H1 (cell line): ENCODE results near the gene ARMH3. TPM values are rescaled to one million over a fixed set of nuclear protein-coding genes. Genes with fewer than 3 reads are reported as not detected.

Source experiments
- CTCF ChIA-PET: fragments of 300-600 bp; sonication (Branson Sonifier 250); formaldehyde crosslinking; loops from one replicate; lab custom pipeline; 2021; ENCODE audit not compliant: partially characterized antibody; lab: Charles Lee
- POLR2A ChIA-PET: fragments of 300-600 bp; sonication (Branson Sonifier 250); formaldehyde crosslinking; loops from one replicate; lab custom pipeline; 2021; ENCODE audit warnings: inconsistent platforms; ENCODE audit not compliant: partially characterized antibody; lab: Charles Lee
- DNase-seq, 2 experiments: peaks; one replicate each; pipeline versions ENCODE4 v3.0.0 to v3.0.0-alpha.2; 2010 to 2022; ENCODE audit warnings: low spot score in 2 of 2, low read depth in 1 of 2, mixed read lengths in 1 of 2
- FAIRE-seq: peaks from 2 replicates; lab custom pipeline; 2011; peaks lifted over from hg19 to GRCh38; lab: Jason Lieb, UNC
- H2AFZ ChIP-seq: 2 replicates; pipeline ENCODE4 v1.8.1; 2012; ENCODE audit warnings: low read length, inconsistent platforms
- H2AK5ac ChIP-seq: 2 replicates; pipeline ENCODE4 v1.6.1; 2013; ENCODE audit warnings: low read depth, low read length
- H2BK120ac ChIP-seq: replicated peaks from 2 replicates; pipeline ENCODE3; 2013; ENCODE audit warnings: low read depth, low read length, inconsistent platforms
- H2BK12ac ChIP-seq: 2 replicates; pipeline ENCODE4 v1.6.1; 2013; ENCODE audit warnings: low read depth, low read length
- H2BK15ac ChIP-seq: 2 replicates; pipeline ENCODE4 v1.6.1; 2013; ENCODE audit warnings: low read length
- H2BK20ac ChIP-seq: 2 replicates; pipeline ENCODE4 v1.6.1; 2013; ENCODE audit warnings: low read length
- H2BK5ac ChIP-seq: 2 replicates; pipeline ENCODE4 v1.6.1; 2013; ENCODE audit warnings: low read depth, low read length
- H3K14ac ChIP-seq: 2 replicates; pipeline ENCODE4 v1.6.1; 2013; ENCODE audit warnings: inconsistent platforms; ENCODE audit not compliant: insufficient read length
- H3K18ac ChIP-seq: 2 replicates; pipeline ENCODE4 v1.6.1; 2013; ENCODE audit warnings: low read length; ENCODE audit errors: extremely low read depth
- H3K23ac ChIP-seq: 2 replicates; pipeline ENCODE4 v1.6.1; 2013; ENCODE audit warnings: inconsistent platforms; ENCODE audit not compliant: insufficient read length
- H3K23me2 ChIP-seq: 2 replicates; pipeline ENCODE4 v1.6.1; 2013; ENCODE audit warnings: low read depth, low read length
- H3K27ac ChIP-seq: 2 replicates; pipeline ENCODE4 v1.6.1; 2011; ENCODE audit warnings: low read depth, low read length, inconsistent platforms
- H3K27me3 ChIP-seq, 4 experiments: replicated peaks in 1 of 4; 1 replicate in 1 of 4; 2 replicates in 3 of 4; pipeline versions ENCODE4 v1.6.1 to v1.8.1; 2011 to 2013; ENCODE audit warnings: low read length in 3 of 4, mild to moderate bottlenecking in 3 of 4, inconsistent platforms in 2 of 4, mixed read lengths in 2 of 4, moderate library complexity in 1 of 4; ENCODE audit not compliant: control insufficient read depth in 3 of 4, insufficient read depth in 3 of 4; ENCODE audit errors: extremely low read depth in 1 of 4
- H3K36me3 ChIP-seq, 4 experiments: 2 replicates each; pipeline versions ENCODE4 v1.6.1 to v1.8.1; 2011 to 2013; ENCODE audit warnings: mild to moderate bottlenecking in 4 of 4, low read length in 3 of 4, moderate library complexity in 2 of 4, control low read depth in 1 of 4, inconsistent platforms in 1 of 4; ENCODE audit not compliant: insufficient read depth in 4 of 4, control insufficient read depth in 2 of 4
- H3K4ac ChIP-seq: replicated peaks from 2 replicates; pipeline ENCODE3; 2013; ENCODE audit warnings: low read length, low read depth, mixed read lengths, inconsistent platforms; ENCODE audit not compliant: insufficient read length
- H3K4me1 ChIP-seq, 4 experiments: replicated peaks in 1 of 4; 1 replicate in 1 of 4; 2 replicates in 3 of 4; pipeline versions ENCODE4 v1.6.1 to v1.8.1; 2011 to 2013; ENCODE audit warnings: low read length in 3 of 4, inconsistent platforms in 2 of 4, mixed read lengths in 1 of 4; ENCODE audit not compliant: insufficient read depth in 4 of 4, control insufficient read depth in 3 of 4
- H3K4me2 ChIP-seq, 2 experiments: 2 replicates each; pipeline versions ENCODE4 v1.6.1 to v1.8.1; 2011 to 2013; ENCODE audit warnings: low read depth in 2 of 2, low read length in 2 of 2, control low read depth in 1 of 2, inconsistent platforms in 1 of 2, mild to moderate bottlenecking in 1 of 2; ENCODE audit not compliant: insufficient read depth in 1 of 2
- H3K4me3 ChIP-seq, 4 experiments: fragments of 200-600, 300-600 bp in 1 of 4; sonication (generic), shearing (Covaris generic), sonication (Bioruptor Twin) in 1 of 4; 2 replicates each; pipeline versions ENCODE4 v1.5.1 to v1.8.1; 2011 to 2016; ENCODE audit warnings: low read length in 4 of 4, low read depth in 3 of 4, control low read depth in 2 of 4, inconsistent platforms in 2 of 4, mild to moderate bottlenecking in 2 of 4, mixed read lengths in 1 of 4, moderate library complexity in 1 of 4; ENCODE audit not compliant: insufficient read depth in 2 of 4; ENCODE audit errors: extremely low read depth in 1 of 4
- H3K56ac ChIP-seq: replicated peaks from 2 replicates; pipeline ENCODE3; 2013; ENCODE audit warnings: low read depth, mild to moderate bottlenecking, mixed read lengths, low read length, inconsistent platforms; ENCODE audit not compliant: insufficient read length
- H3K79me1 ChIP-seq: 2 replicates; pipeline ENCODE4 v1.6.1; 2013; ENCODE audit warnings: low read depth, low read length, control low read depth
- H3K79me2 ChIP-seq, 2 experiments: 2 replicates each; pipeline versions ENCODE4 v1.6.1 to v1.8.1; 2012 to 2013; ENCODE audit warnings: low read length in 2 of 2, mild to moderate bottlenecking in 2 of 2, inconsistent platforms in 1 of 2; ENCODE audit not compliant: insufficient read depth in 2 of 2, control insufficient read depth in 1 of 2
- H3K9ac ChIP-seq, 4 experiments: replicated peaks in 1 of 4; 1 replicate in 1 of 4; 2 replicates in 3 of 4; pipeline versions ENCODE4 v1.6.1 to v1.8.1; 2011 to 2013; ENCODE audit warnings: low read depth in 3 of 4, low read length in 3 of 4, control low read depth in 2 of 4, mild to moderate bottlenecking in 2 of 4, moderate library complexity in 2 of 4, inconsistent platforms in 1 of 4; ENCODE audit errors: extremely low read depth in 1 of 4
- H3K9me3 ChIP-seq, 2 experiments: 2 replicates each; pipeline versions ENCODE4 v1.6.1 to v1.8.1; 2012 to 2013; ENCODE audit warnings: mild to moderate bottlenecking in 2 of 2, moderate library complexity in 2 of 2, control low read depth in 1 of 2, inconsistent platforms in 1 of 2, low read depth in 1 of 2, low read length in 1 of 2, mixed read lengths in 1 of 2; ENCODE audit not compliant: insufficient read depth in 2 of 2
- H4K20me1 ChIP-seq, 2 experiments: replicated peaks in 1 of 2; 2 replicates each; pipeline versions ENCODE3 to v1.8.1; 2011 to 2013; ENCODE audit warnings: inconsistent platforms in 2 of 2, low read length in 2 of 2, mild to moderate bottlenecking in 1 of 2; ENCODE audit not compliant: insufficient read depth in 2 of 2, control insufficient read depth in 1 of 2
- H4K5ac ChIP-seq: 2 replicates; pipeline ENCODE4 v1.6.1; 2013; ENCODE audit warnings: low read length, low read depth, mixed read lengths, inconsistent platforms; ENCODE audit not compliant: insufficient read length
- H4K8ac ChIP-seq: 2 replicates; pipeline ENCODE4 v1.8.0; 2013; ENCODE audit warnings: mild to moderate bottlenecking, moderate library complexity, low read length, inconsistent platforms; ENCODE audit not compliant: insufficient read depth; ENCODE audit errors: extremely low read depth
- H4K91ac ChIP-seq: replicated peaks from 2 replicates; pipeline ENCODE3; 2013; ENCODE audit warnings: low read length, mixed read lengths, inconsistent platforms; ENCODE audit not compliant: insufficient read length
- ASH2L ChIP-seq: fragments of 200-600, 300-600 bp; sonication (generic); IDR thresholded peaks from one replicate; pipeline ENCODE4 v1.7.1; 2017; ENCODE audit warnings: low read length
- CTBP2 ChIP-seq: IDR thresholded peaks from 2 replicates; pipeline ENCODE4 v1.7.0; 2011; ENCODE audit warnings: borderline replicate concordance, mild to moderate bottlenecking, moderate library complexity, mixed read lengths, low read length; ENCODE audit not compliant: insufficient read depth, insufficient read length
- E2F6 ChIP-seq: IDR thresholded peaks from 2 replicates; pipeline ENCODE4 v1.6.1; 2012; ENCODE audit warnings: inconsistent platforms
- EGR1 ChIP-seq: IDR thresholded peaks from 2 replicates; pipeline ENCODE4 v1.6.1; 2011; ENCODE audit warnings: low read depth, low read length, borderline replicate concordance
- GABPA ChIP-seq: IDR thresholded peaks from 2 replicates; pipeline ENCODE4 v1.6.1; 2011; ENCODE audit warnings: mild to moderate bottlenecking, low read length, moderate library complexity, borderline replicate concordance; ENCODE audit not compliant: insufficient read depth
- GTF2F1 ChIP-seq: IDR thresholded peaks from 2 replicates; pipeline ENCODE4 v1.6.1; 2012; ENCODE audit warnings: low read depth, low read length, improper control_type of control experiment, borderline replicate concordance
- RBBP5 ChIP-seq: IDR thresholded peaks from 2 replicates; pipeline ENCODE4 v1.7.1; 2012; ENCODE audit warnings: low read depth, mild to moderate bottlenecking, inconsistent platforms, low read length, moderate library complexity, borderline replicate concordance
- RXRA ChIP-seq: IDR thresholded peaks from 2 replicates; pipeline ENCODE4 v1.6.1; 2011; ENCODE audit warnings: low read depth, mild to moderate bottlenecking, low read length, moderate library complexity; ENCODE audit not compliant: insufficient read depth
- SP1 ChIP-seq: IDR thresholded peaks from 2 replicates; pipeline ENCODE4 v1.6.1; 2011; ENCODE audit warnings: low read depth, low read length
- SP2 ChIP-seq: IDR thresholded peaks from 2 replicates; pipeline ENCODE4 v1.6.1; 2012; ENCODE audit warnings: mild to moderate bottlenecking, low read length, inconsistent platforms
- TCF12 ChIP-seq: IDR thresholded peaks from 2 replicates; pipeline ENCODE4 v1.6.1; 2011; ENCODE audit warnings: low read depth, mild to moderate bottlenecking, low read length
- ZNF274 ChIP-seq: IDR thresholded peaks from 2 replicates; pipeline ENCODE4 v1.7.0; 2012; ENCODE audit warnings: low read length, borderline replicate concordance; ENCODE audit errors: extremely low read depth
- WGBS, 2 experiments: shearing (Covaris generic) in 1 of 2; methylation state at CpG; one replicate each; pipeline versions ENCODE4 v1.1.6 to v1.1.7; 2013 to 2015; ENCODE audit warnings: low lambda C conversion rate in 2 of 2, mixed read lengths in 2 of 2, inconsistent platforms in 1 of 2, low coverage in 1 of 2, missing lambda C conversion rate in 1 of 2; ENCODE audit not compliant: insufficient replicate concordance in 2 of 2, insufficient coverage in 1 of 2, insufficient read length in 1 of 2; ENCODE audit errors: extremely low coverage in 1 of 2, missing lambda C conversion rate in 1 of 2; 5-methylcytosine and 5-hydroxymethylcytosine counted together
- polyA plus RNA-seq, 7 experiments: library from polyadenylated mRNA; depleted of rRNA in 3 of 7; stranded (reverse) in 5 of 7; unstranded in 2 of 7; fragments of >200 nt in 5 of 7; fragments of 200-250 nt in 2 of 7; gene quantifications; 1 replicate in 5 of 7; 2 replicates in 1 of 7; 4 replicates in 1 of 7; pipeline versions ENCODE4 v1.2.1 to v1.2.3, GENCODE V29; 2011 to 2013; ENCODE audit warnings: missing spikeins in 2 of 7, mixed read lengths in 2 of 7
- total RNA-seq: library from RNA; stranded (reverse); fragmentation: NEBNext Ultra II Directional; extraction: Animal tissue kit (Norgen Biotek cat#: 25700); gene quantifications from 2 replicates; pipeline ENCODE4 v1.2.1, GENCODE V29; 2021

Gene ARMH3
- total and polyA plus RNA-seq, 2 of the 8 experiments (the other 6 are each of a cell fraction or from before 2014, with no cell fraction given), result 11.6 to 18.3 TPM

GRCh38 chr10:101850749-101851148 lies 205.2 kb downstream of the ARMH3 start:
- Histone ChIP-seq H2AFZ (no peak overlapping the region), H3K23me2 (no peaks in the 10 kb centered on the region), H2BK120ac (no peak overlapping the region), H2BK20ac (no peak overlapping the region), H4K91ac (no peak overlapping the region), H3K79me2 (no peaks in the 10 kb centered on the region), H3K56ac (no peak overlapping the region), H3K27me3 (no peaks in the 10 kb centered on the region; a peak in 1 of 7 replicates), H3K27ac (no peak overlapping the region), H2BK12ac (no peak overlapping the region), H4K5ac (no peak overlapping the region), H2AK5ac (no peak overlapping the region), H3K79me1 (no peaks in the 10 kb centered on the region; the same call in 1 of the 2 replicates), H3K36me3 (no peaks in the 10 kb centered on the region), H3K9me3 (no peaks in the 10 kb centered on the region), H3K4me1 (peaks cover 0 to 9% (median 0%) of the 10 kb centered on the region in 4 experiments; a peak in 1 of 7 replicates), H4K8ac (no peak overlapping the region), H3K4me3 (no peak overlapping the region), H2BK5ac (no peak overlapping the region), H3K23ac (no peak overlapping the region), H3K14ac (no peak overlapping the region), H3K4me2 (no peak overlapping the region), H2BK15ac (no peak overlapping the region), H3K18ac (no peak overlapping the region)
- CTCF ChIA-PET, result interaction anchor here (1.0 to 3.7 kb wide), 4 partner anchors 9 to 207 kb away, joined by 3 to 22 read pairs (median 9); no protein-coding TSS in a partner anchor
- 87% methylated on average over 3 of the region's 3 CpGs; no CpG with 5 or more reads in 1 of the 2 experiments for WGBS, 2 experiments
- DNase-seq (no peak), FAIRE-seq (no peak)
- POLR2A ChIA-PET, result no interaction called here
- TF ChIP-seq GTF2F1, result no peak
- no peak for TF ChIP-seq SP2
- TF ChIP-seq E2F6, result no peak
- no peak for TF ChIP-seq CTBP2
- TF ChIP-seq TCF12, result no peak
- TF ChIP-seq ZNF274, result no peak
- no peak for TF ChIP-seq ASH2L
- no peak for TF ChIP-seq SP1
- TF ChIP-seq RBBP5, result no peak
- no peak for TF ChIP-seq GABPA
- TF ChIP-seq RXRA, result no peak
- no peak for TF ChIP-seq EGR1
- TF ChIP-seq, all 59 proteins: peak for 0
- Histone ChIP-seq H3K9ac (no peak overlapping the region), H3K4ac (no peak overlapping the region), H4K20me1 (peaks cover 0 to 2% of the 10 kb centered on the region in 2 experiments)
